ENCODE results near the gene PHLDB1.

Gene PHLDB1

DNA sequence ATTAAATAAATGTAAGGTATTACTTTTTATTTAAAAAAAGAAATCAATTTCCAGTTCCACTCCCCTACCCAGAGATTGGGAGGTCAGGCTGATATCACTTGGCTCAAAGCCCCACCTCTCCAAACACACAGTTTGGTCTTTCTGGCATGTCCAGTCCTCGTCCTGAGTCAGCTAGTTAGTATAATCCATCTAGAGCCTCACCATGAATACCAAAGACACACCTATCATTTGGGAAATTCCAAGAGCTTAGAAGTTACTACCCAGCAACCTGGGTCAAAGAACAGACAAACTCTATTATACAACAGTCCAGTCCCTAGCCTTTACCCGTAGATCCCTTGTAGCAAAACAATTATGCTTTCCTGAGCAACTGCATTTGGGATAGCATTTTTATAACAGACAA lies 62.6 kb downstream of the PHLDB1 start:
- peaks cover 7% of the 10 kb centered on the region for H3K27me3 ChIP-seq (ENCODE audit: insufficient read depth, poor library complexity, severe bottlenecking)
- H3K4me3 ChIP-seq (replicated peaks; ENCODE audit: insufficient read depth, low read length), result no peak overlapping the region
- H3K27ac ChIP-seq (replicated peaks), result no peak overlapping the region
- no peak for TF ChIP-seq SPI1 (IDR thresholded peaks at IDR 0.05; ENCODE audit: borderline replicate concordance, low read depth)
- TF ChIP-seq GABPA (IDR thresholded peaks at IDR 0.05; ENCODE audit: low read depth), result no peak
- TF ChIP-seq, protein P1, sequence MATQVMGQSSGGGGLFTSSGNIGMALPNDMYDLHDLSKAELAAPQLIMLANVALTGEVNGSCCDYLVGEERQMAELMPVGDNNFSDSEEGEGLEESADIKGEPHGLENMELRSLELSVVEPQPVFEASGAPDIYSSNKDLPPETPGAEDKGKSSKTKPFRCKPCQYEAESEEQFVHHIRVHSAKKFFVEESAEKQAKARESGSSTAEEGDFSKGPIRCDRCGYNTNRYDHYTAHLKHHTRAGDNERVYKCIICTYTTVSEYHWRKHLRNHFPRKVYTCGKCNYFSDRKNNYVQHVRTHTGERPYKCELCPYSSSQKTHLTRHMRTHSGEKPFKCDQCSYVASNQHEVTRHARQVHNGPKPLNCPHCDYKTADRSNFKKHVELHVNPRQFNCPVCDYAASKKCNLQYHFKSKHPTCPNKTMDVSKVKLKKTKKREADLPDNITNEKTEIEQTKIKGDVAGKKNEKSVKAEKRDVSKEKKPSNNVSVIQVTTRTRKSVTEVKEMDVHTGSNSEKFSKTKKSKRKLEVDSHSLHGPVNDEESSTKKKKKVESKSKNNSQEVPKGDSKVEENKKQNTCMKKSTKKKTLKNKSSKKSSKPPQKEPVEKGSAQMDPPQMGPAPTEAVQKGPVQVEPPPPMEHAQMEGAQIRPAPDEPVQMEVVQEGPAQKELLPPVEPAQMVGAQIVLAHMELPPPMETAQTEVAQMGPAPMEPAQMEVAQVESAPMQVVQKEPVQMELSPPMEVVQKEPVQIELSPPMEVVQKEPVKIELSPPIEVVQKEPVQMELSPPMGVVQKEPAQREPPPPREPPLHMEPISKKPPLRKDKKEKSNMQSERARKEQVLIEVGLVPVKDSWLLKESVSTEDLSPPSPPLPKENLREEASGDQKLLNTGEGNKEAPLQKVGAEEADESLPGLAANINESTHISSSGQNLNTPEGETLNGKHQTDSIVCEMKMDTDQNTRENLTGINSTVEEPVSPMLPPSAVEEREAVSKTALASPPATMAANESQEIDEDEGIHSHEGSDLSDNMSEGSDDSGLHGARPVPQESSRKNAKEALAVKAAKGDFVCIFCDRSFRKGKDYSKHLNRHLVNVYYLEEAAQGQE (IDR thresholded peaks at IDR 0.05; ENCODE audit: insufficient replicate concordance, low read depth), result no peak
- TF ChIP-seq, protein P2, sequence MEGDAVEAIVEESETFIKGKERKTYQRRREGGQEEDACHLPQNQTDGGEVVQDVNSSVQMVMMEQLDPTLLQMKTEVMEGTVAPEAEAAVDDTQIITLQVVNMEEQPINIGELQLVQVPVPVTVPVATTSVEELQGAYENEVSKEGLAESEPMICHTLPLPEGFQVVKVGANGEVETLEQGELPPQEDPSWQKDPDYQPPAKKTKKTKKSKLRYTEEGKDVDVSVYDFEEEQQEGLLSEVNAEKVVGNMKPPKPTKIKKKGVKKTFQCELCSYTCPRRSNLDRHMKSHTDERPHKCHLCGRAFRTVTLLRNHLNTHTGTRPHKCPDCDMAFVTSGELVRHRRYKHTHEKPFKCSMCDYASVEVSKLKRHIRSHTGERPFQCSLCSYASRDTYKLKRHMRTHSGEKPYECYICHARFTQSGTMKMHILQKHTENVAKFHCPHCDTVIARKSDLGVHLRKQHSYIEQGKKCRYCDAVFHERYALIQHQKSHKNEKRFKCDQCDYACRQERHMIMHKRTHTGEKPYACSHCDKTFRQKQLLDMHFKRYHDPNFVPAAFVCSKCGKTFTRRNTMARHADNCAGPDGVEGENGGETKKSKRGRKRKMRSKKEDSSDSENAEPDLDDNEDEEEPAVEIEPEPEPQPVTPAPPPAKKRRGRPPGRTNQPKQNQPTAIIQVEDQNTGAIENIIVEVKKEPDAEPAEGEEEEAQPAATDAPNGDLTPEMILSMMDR (IDR thresholded peaks at IDR 0.05; ENCODE audit: insufficient read depth, low read length), result no peak
- TF ChIP-seq POLR2AphosphoS5 (IDR thresholded peaks at IDR 0.05; ENCODE audit: low read depth), result no peak
- no peak for DNase-seq (ENCODE audit: low read depth in 1 of 2, low spot score in 1 of 2)

DNA sequence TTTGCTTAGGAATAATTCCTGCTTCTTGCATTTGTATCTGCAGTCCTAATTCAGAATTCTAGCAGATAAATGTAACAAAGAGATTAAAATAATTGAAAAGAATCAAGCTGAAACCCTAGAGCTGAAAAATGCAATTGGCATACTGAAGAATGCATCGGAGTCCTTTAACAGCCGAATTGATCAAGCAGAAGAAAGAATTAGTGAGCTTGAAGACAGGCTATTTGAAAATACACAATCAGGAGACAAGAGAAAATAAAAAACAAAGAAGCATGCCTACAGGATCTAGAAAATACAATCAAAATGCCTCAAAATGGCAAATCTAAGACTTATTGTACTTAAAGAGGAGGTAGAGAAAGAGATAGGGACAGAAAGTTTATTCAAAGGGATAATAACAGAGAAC lies 63.8 kb downstream of the PHLDB1 start:
- TF ChIP-seq SPI1 (IDR thresholded peaks at IDR 0.05; ENCODE audit: borderline replicate concordance, low read depth) (no peak), POLR2AphosphoS5 (IDR thresholded peaks at IDR 0.05; ENCODE audit: low read depth) (no peak), GABPA (IDR thresholded peaks at IDR 0.05; ENCODE audit: low read depth) (no peak)
- TF ChIP-seq, protein P2 (IDR thresholded peaks at IDR 0.05; ENCODE audit: insufficient read depth, low read length), result no peak
- TF ChIP-seq, protein P1 (IDR thresholded peaks at IDR 0.05; ENCODE audit: insufficient replicate concordance, low read depth), result no peak
- Histone ChIP-seq H3K4me3 (replicated peaks; ENCODE audit: insufficient read depth, low read length) (no peak overlapping the region), H3K27me3 (ENCODE audit: insufficient read depth, poor library complexity, severe bottlenecking) (peaks cover 7% of the 10 kb centered on the region), H3K27ac (replicated peaks) (no peak overlapping the region)
- DNase-seq (ENCODE audit: low read depth in 1 of 2, low spot score in 1 of 2), result no peak

GRCh38 chr11:118672846-118673245 lies 65.4 kb downstream of the PHLDB1 start:
- H3K27me3 ChIP-seq (ENCODE audit: insufficient read depth, poor library complexity, severe bottlenecking), result peaks cover 7% of the 10 kb centered on the region
- no peak for DNase-seq (ENCODE audit: low read depth in 1 of 2, low spot score in 1 of 2)
- no peak overlapping the region for H3K4me3 ChIP-seq (replicated peaks; ENCODE audit: insufficient read depth, low read length)
- H3K27ac ChIP-seq (replicated peaks), result no peak overlapping the region
- no peak for TF ChIP-seq GABPA (IDR thresholded peaks at IDR 0.05; ENCODE audit: low read depth)
- TF ChIP-seq POLR2AphosphoS5 (IDR thresholded peaks at IDR 0.05; ENCODE audit: low read depth), result no peak
- TF ChIP-seq, protein P2 (IDR thresholded peaks at IDR 0.05; ENCODE audit: insufficient read depth, low read length), result no peak
- TF ChIP-seq, protein P1 (IDR thresholded peaks at IDR 0.05; ENCODE audit: insufficient replicate concordance, low read depth), result no peak
- no peak for TF ChIP-seq SPI1 (IDR thresholded peaks at IDR 0.05; ENCODE audit: borderline replicate concordance, low read depth)

All from HL-60 (cell line).